K562 (cell line): ENCODE data around the gene HDHD3.

ENCODE experiments used
- CTCF ChIP-seq, 3 experiments: IDR thresholded peaks in 2 of 3; conservative IDR thresholded peaks in 1 of 3; 2 replicates each; pipeline ENCODE4 v1.5.1; 2011 to 2012; ENCODE audit warnings: low read length in 3 of 3, mild to moderate bottlenecking in 3 of 3, control low read depth in 2 of 3, improper control_type of control experiment in 1 of 3, inconsistent platforms in 1 of 3, low read depth in 1 of 3, mixed read lengths in 1 of 3, moderate library complexity in 1 of 3; ENCODE audit not compliant: insufficient read depth in 2 of 3
- EZH2 ChIP-seq: IDR thresholded peaks from 2 replicates; pipeline ENCODE4 v1.6.1; 2012; ENCODE audit warnings: low read depth, mild to moderate bottlenecking, inconsistent platforms, low read length, borderline replicate concordance
- KAT2B ChIP-seq: IDR thresholded peaks from one replicate; pipeline ENCODE4 v1.6.1; 2012; ENCODE audit warnings: low read depth, mild to moderate bottlenecking, control low read depth, inconsistent platforms, low read length, moderate library complexity
- MYC ChIP-seq, 2 experiments: fragments of 250-450 bp in 1 of 2; sonication (Bioruptor Pico) in 1 of 2; IDR thresholded peaks; 2 replicates each; pipeline versions ENCODE4 v1.5.1 to v1.6.1; 2012 to 2021; ENCODE audit warnings: low read depth in 2 of 2, borderline replicate concordance in 1 of 2, improper control_type of control experiment in 1 of 2, low read length in 1 of 2, mild to moderate bottlenecking in 1 of 2, moderate library complexity in 1 of 2
- PKNOX1 ChIP-seq: fragments of 450-650 bp; IDR thresholded peaks from 2 replicates; pipeline ENCODE4 v1.6.1; 2016
- POLR2AphosphoS5 ChIP-seq: IDR thresholded peaks from 2 replicates; pipeline ENCODE4 v1.6.1; 2011; ENCODE audit warnings: mild to moderate bottlenecking, low read depth, low read length, moderate library complexity; ENCODE audit not compliant: control insufficient read depth, insufficient read depth
- PTRF ChIP-seq: fragments of 450-650 bp; IDR thresholded peaks from 2 replicates; pipeline ENCODE4 v1.6.1; 2016; ENCODE audit warnings: mild to moderate bottlenecking, missing genetic modification characterization, missing compliant biosample characterization
- ZNF121 ChIP-seq: sonication (generic); formaldehyde crosslinking; conservative IDR thresholded peaks from 2 replicates; pipeline ENCODE4 v1.8.0; 2022; ENCODE audit warnings: missing genetic modification reagents
- ZNF143 ChIP-seq: sonication (generic); formaldehyde crosslinking; IDR thresholded peaks from 2 replicates; pipeline ENCODE4 v1.9.0; 2022; ENCODE audit warnings: mild to moderate bottlenecking, missing genetic modification reagents

- TF ChIP-seq PKNOX1 (no peak), MYC (IDR thresholded peaks at IDR 0.05; ENCODE audit: low read depth, low read length) (no peak), MYC (CRISPR knock-in tag; IDR thresholded peaks at IDR 0.05; ENCODE audit: borderline replicate concordance, low read depth) (no peak), ZNF121 (CRISPR knock-in tag) (peak; percentile 53; the same call in 1 of the 2 replicates), EZH2 (no peak), KAT2B (no peak), ZNF143 (no peak), PTRF (no peak), POLR2AphosphoS5 (no peak), CTCF (IDR thresholded peaks at IDR 0.05 in 2 of 3, conservative IDR thresholded peaks at IDR 0.05 in 1 of 3; ENCODE audit: insufficient read depth in 2 of 3, low read depth in 1 of 3, low read length in 3 of 3) (no peak)
These were observed 1.4 kb downstream of the HDHD3 start for GRCh38 chr9:113375057-113376023.
